Limb (tissue), 2 donors: ENCODE results near the gene DSC2.
"Not testable (repeated sequence)": the region's sequence is repeated elsewhere in the genome, so short reads cannot be mapped to it uniquely, and the experiment has no call there.

ENCODE experiments used
- DNase-seq, 2 donors: peaks; one replicate each; pipeline ENCODE4 v3.0.0-alpha.2; 2016; ENCODE audit errors: extremely low spot score in 2 of 2

Gene DSC2

DNA sequence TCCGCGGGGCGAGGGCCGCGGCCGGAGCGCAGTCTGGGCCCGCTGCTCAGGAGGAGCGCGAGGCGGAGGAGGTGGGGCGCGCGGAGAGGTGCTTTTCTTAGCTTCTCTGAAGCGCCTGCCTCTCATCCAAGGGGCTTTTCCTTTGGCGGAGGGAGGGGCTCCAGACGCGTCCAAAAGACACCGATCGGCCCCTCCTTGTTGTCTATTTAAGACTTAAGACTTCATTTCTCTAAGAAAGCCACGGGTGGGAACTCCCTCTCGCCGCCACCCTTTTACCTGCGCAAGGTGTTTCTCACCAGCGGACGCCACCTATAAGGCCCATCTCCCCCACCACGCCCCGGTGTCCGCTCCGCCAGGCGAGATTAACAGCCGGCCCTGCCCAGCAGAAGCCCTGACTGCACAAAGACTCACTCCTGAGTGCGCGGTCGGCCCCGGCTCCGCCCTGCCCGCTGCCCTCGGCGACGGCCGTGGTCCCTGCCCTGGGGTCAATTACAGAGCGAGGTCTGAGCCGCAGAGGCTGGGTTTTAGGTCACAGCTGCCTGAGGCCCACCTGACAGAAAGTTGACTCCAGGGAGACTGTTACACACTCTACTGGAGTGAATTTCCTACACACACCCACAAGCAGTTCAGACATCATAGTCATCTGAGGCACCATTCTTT is at the start of gene DSC2:
DSC2 (minus strand) TSS at position 397 of the 660 bp plus-strand sequence. CDS start 450 bp downstream, outside the sequence.
- DNase-seq: peak in 1 of 2 donors; percentile 57

- DNase-seq: no peak
Measured at GRCh38 chr18:31149351-31149750, 47.1 kb upstream of the DSC2 start.

DNA sequence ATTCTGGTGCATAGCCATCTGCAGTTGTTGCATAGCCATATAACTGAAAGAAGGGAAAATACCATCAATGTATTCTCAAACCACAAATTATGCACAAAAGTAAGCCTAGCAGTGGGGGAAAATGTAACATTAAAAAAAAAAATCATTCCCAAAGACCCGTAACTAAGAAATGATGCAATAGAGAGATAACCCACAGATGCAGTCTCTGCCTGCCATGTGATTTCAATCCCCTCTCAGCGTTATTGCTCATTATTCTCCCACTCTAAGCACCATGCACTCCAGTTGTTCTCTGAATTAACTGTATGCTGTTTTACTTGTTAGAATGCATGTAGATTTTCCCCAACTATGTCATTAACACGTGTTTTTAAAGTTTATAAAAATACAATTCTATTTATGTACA is 46.4 kb upstream of the DSC2 start:
- DNase-seq: no peak

DNA sequence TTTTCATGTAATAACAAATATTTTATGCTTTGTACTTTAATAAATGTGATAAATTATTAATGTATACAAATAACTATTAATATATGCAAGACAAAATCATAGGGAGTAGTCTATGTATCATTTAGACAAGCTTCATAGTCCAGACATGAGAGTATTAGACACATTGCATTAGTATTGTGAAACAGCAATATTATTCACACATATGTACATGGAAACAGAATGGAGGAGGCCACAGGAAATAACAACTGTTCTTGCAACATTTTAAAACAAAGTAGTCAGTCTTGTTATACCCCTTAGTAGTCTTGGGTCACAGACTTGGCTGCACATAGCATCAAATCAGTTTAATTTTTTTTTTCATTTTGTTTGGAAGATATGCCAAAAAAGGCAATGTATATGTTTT is 44.6 kb upstream of the DSC2 start:
- no peak for DNase-seq

DNA sequence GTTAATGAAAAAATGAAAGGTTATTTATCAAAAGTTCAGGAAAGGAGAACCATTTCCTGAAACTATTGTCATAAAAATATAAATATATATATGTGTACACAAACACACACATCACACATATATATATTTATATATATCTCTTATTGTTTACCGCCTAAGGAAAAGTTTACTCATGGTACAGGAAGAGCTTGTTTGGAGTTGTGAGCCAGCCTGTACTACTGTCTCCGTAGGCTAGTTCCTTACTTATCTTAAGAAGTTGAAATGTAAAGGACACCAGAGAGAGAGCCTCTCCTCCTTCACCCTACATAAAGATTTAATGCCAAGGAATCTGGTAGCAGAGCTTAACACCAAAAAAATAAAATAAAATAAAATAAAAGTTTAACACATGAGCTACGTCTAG is 40.8 kb upstream of the DSC2 start:
- DNase-seq: no peak

DNA sequence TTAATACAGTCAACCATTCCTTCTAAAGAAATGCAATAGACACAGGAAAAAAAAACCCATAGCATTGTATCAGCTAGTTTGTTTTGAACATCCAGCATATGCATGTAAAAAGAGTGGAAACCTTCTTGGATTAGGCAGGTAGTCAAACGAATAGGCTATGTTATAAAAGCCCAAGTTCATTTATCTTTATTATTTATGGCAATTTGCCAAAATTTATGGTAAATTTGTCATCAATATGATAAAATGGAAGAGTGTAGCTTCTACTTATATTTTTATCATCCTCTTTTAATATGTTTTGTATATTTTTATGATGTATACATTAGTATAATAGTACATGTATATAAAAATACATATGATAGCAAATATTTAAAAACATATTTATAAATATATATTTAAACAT is 36.5 kb upstream of the DSC2 start:
- DNase-seq: no peak

DNA sequence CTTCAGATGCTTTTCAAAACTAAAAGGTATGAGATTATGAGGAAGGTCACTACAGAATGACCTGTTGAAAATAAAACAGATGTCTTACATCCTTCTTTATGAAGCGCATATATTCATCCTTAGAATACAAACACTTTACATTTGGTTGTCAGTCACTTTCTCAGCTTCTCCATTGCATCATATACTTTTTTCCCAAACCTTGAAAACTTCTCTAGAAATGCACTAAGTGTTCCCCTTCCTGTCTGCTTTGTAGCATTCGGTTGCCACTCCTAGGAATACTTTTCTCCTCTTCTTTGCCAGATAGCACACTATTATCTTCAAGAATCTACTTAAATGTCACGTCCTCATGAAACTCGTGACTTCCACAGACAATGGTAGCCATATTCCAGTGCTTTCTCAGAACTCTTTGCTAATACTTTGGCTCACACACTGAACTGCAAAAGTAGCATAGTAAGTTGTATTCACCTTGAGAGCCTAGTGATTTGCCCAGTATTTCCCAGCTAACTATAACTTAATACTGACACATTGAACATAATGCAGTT is 32.8 kb upstream of the DSC2 start:
- DNase-seq: no peak

DNA sequence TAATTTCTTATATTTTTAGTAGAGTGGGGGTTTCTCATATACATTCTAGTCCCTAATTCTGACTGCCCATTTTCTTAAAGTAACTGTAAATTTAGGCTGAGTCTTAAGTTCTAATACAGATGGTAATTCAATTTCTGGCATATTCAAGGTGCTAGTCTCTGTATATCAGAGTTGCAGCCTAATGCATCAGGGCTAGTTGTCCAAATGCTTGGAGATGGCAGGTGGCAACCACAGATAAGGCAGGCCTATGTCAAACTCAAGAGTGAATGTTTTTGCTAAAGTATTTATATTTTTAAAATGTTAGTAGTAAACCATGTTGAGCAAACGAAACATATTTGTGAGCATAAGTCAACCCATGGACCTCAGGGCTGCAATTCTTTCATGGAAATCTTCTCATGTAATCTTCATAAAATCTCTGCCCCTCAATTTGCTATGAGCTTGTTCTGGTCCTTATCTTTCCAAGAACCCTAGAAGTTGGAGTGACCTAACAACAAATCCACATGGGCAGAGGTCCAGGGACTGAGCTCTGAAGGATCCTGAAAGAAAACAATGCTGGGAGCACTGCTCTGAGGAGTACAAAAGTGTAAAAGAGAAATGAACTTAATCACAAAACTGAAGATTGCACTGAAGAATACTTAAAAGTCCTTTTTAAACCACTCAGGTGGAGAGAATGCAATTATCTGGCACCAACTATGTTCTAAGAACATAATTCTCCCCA is 27.3 kb upstream of the DSC2 start:
- DNase-seq: no peak

GRCh38 chr18:31125878-31126277 is 23.7 kb upstream of the DSC2 start:
- DNase-seq: no peak

GRCh38 chr18:31123125-31123524 is 20.9 kb upstream of the DSC2 start:
- not testable (repeated sequence) for DNase-seq

DNA sequence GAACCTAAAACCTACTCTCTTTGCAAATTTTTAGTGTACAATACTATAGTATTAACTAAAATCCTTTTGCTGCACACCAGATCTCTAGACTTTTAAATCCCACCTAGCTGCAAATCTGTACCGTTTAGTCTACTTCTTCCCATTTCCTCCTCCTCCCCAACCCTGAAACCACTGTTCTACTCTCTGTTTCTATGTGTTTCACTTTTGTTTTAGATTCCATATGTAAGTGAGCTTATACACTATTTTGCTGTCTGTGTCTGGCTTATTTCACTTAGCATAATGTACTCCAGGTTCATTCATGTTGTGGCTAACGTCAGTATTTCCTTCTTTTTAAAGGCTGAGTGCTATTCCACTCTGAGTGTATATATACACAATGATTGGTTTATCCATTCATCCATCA is 18.4 kb upstream of the DSC2 start:
- DNase-seq: no peak

DNA sequence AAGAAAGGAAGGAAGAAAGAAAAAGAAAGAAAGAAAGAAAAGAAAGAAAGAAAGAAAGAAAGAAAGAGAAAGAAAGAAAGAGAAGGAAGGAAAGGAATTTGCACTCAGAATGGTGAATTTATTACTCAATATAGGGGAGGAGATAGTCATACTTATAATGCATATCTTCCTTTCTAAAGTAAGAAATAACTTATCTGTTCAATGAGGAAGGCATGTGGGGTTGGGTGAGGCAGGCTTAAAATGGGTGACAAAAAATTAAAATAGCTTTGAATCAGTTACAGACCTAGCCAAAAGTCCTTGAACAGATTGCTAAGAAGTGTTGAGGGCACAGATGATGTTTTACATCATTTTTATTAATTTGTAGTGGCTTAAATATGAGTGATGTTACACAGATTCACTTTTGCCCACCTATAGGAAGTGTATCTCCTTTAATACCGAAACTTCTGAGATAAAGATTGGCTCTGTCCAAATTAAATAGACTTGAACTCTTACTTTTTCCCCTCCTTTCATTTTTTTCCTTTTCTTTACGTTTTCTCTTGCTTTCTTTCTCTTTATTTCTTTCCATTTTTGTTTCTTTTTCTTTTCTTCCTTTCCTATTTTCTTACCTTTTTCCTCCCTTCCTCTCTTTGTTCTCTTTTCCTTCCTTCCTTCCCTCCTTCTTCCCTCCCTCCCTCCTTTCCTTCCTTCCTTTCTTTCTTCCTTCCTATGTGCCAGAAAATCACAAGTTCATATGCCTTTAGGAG is 14.8 kb upstream of the DSC2 start:
- no peak for DNase-seq

DNA sequence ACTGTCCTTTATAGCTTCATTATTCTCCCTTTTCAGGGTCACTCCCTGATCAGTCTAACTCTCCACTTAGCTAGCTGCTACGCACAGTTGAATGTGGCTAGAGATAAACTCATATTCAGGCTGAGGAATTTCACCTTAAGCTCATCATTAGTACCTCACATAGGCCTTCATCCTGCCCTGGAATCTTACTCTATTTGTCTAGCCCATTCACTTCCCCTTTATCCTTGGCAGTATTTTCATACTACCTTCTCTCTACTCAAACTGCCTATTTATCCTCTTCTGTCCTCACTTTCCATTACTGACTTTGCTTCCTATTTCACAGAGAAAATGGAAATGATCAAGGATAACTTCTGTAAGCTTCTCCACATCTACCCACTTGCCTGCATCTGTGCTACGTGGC is 10.6 kb upstream of the DSC2 start:
- DNase-seq: no peak

GRCh38 chr18:31105733-31106132 is 3.5 kb upstream of the DSC2 start:
- DNase-seq: no peak

DNA sequence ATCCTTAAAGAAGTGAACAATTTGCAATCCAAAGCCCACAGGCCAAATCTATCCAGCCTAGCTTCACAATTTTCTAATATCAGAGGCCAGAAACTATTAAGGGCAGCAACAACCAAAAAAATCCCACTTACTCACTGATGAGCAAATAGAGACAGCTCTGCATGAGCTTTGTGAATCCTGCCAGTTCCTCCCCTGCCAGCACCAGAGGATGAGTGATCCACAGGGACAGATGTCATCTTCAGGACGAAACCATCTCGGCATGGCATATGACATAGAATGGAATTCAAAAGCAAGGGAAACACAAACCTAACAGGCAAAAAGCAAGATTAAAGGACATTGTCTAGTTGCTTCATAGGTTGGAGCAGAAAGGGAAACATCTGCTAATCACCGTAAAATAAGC is 2.2 kb upstream of the DSC2 start:
- DNase-seq: no peak

- no peak for DNase-seq
Measured at GRCh38 chr18:31103423-31103822, 1.2 kb upstream of the DSC2 start.

- DNase-seq: no peak
Measured at GRCh38 chr18:31102941-31103340, 720 bp upstream of the DSC2 start.

GRCh38 chr18:31101183-31102024 is 817 bp downstream of the DSC2 start:
- peak; percentile 21 to 66 for DNase-seq

DNA sequence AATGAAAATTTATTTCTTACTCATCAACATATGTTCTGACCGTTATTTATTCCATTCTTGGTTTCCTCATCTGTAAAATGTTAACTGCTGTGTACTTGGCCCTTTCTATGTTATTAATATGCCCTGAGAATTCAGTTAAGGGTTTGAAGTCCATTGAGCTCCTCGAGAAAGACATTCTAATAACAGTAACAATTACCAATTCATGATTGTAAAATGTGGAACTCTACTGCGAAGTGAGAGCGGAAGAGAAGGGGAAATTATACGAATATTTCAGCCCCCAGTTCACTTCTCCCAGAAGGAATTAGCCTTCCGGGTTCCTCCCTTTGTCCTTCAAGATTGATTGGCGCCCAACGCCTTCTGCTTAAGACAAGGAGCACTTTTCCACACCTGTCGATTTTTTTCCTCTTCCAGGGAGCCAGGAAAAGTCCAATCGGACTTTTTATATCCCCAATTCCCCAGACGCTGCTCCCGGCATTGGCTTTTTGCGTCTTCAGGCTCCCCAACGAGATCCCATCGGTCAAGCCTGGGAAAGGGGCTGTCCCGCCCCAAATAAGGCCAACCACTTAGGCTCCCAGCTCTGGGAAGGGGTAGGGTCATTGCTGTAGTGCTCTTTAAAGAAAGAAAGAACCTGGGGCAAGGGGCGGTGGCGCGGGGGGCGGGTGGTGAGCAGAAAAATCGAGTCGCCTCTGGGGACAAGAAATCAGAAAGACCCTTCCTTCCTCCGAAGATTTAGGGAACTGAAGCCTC is 1.6 kb downstream of the DSC2 start:
- no peak for DNase-seq

DNA sequence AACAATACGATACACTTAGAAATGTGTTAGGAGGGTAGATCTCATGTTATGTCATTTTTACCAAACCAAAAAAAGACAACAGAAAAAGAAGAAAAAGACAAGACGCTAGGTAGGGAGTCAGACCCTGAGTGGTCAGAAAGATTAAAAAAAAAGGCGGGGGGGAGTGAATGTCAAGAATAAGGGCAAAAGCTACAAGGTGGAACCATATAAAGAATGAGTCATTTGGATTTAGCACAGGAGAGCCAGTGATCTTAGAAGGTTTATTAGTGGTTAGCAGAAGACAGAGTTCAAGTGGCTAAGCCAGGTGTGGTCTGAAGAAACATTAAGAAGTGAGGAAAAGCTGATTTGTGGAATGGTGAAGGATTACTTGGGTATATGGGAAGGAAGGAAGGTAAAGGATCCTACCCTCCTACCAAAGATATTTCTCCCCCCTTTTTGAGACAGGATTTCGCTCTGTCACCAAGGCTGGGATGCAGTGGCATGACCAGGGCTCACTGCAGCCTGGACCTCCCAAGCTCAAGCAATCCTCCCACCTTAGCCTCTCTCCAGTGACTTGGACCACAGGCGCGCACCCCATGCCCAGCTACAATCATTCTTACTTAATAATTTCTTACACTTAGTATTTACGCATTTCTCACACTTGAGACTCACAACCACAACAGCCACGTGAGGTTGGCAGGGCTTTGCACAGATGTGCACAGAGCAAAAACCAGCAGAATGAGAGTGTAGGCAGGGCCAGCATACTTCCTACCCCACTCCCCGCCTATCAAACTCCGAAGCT is 2.6 kb downstream of the DSC2 start:
- no peak for DNase-seq
